Thymus (tissue), 2 donors: Measurements from ENCODE around the gene MKI67. TPM values are rescaled to one million over a fixed set of nuclear protein-coding genes. Genes with fewer than 3 reads are reported as not detected.

ENCODE experiments used
- polyA plus RNA-seq: library from polyadenylated mRNA; stranded (reverse); fragments of 200-250 nt; gene quantifications from one replicate; pipeline ENCODE4 v1.2.3, GENCODE V29; 2013
- total RNA-seq: library from RNA; stranded (reverse); fragments of 120-200 nt; gene quantifications from one replicate; pipeline ENCODE4 v1.2.4, GENCODE V29; 2013
- donor health status: healthy.

Gene MKI67
- total and polyA plus RNA-seq, 2 donors = 3.9 to 41.5 TPM

Other genes with a start within 250 kb of the MKI67 start
- gene CLRN3, start 233.5 kb downstream of the MKI67 start, total RNA-seq = 0.05 TPM
- gene CLRN3, start 233.5 kb downstream of the MKI67 start, polyA plus RNA-seq = 0.23 TPM
- 15.2 TPM for gene PTPRE, start 219.3 kb downstream of the MKI67 start, total RNA-seq
- gene PTPRE, start 219.3 kb downstream of the MKI67 start, polyA plus RNA-seq = 12.3 TPM